Fibroblast of villous mesenchyme (primary cell): ENCODE results near the gene SIX6. TPM values are rescaled to one million over a fixed set of nuclear protein-coding genes. Genes with fewer than 3 reads are reported as not detected.

Experiments
- DNase-seq: peaks from one replicate; pipeline ENCODE4 v3.0.0-alpha.2; 2010; ENCODE audit warnings: low read depth
- H3K4me3 ChIP-seq: 2 replicates; pipeline ENCODE4 v1.5.1; 2011; ENCODE audit warnings: low read depth, mild to moderate bottlenecking, low read length
- CTCF ChIP-seq: IDR thresholded peaks from 2 replicates; pipeline ENCODE4 v1.5.1; 2012; ENCODE audit warnings: low read depth, mild to moderate bottlenecking, low read length; ENCODE audit not compliant: insufficient read depth
- total RNA-seq: library from RNA; depleted of rRNA; stranded (reverse); fragments of >200 nt; gene quantifications from 2 replicates; pipeline ENCODE4 v1.2.3, GENCODE V29; 2012

Gene SIX6
- total RNA-seq, 1 donor = not detected

GRCh38 chr14:60490270-60490669 is 18.7 kb upstream of the SIX6 start:
- TF ChIP-seq CTCF = no peak
- DNase-seq = no peak
- H3K4me3 ChIP-seq = no peak overlapping the region

- no peak overlapping the region for H3K4me3 ChIP-seq
- DNase-seq = no peak
- no peak for TF ChIP-seq CTCF
Measured at GRCh38 chr14:60495946-60496345, 13.0 kb upstream of the SIX6 start.

- DNase-seq = no peak
- no peak for TF ChIP-seq CTCF
- no peak overlapping the region for H3K4me3 ChIP-seq
Measured at GRCh38 chr14:60502541-60502940, 6.4 kb upstream of the SIX6 start.

- H3K4me3 ChIP-seq = no peak overlapping the region
- no peak for TF ChIP-seq CTCF
- DNase-seq = no peak
Measured at GRCh38 chr14:60505448-60505847, 3.5 kb upstream of the SIX6 start.

- no peak overlapping the region for H3K4me3 ChIP-seq
- DNase-seq = no peak
- no peak for TF ChIP-seq CTCF
Measured at GRCh38 chr14:60506010-60506409, 2.9 kb upstream of the SIX6 start.

GRCh38 chr14:60506462-60506984 is 2.4 kb upstream of the SIX6 start:
- H3K4me3 ChIP-seq = no peak overlapping the region
- no peak for TF ChIP-seq CTCF
- no peak for DNase-seq
